ENCODE measurements around the gene ZNF358. TPM values are rescaled to one million over a fixed set of nuclear protein-coding genes. Genes with fewer than 3 reads are reported as not detected.

The ZNF358 gene
- total and polyA plus RNA-seq, 7 donors: 29.3 to 120 (median 64.5) TPM

DNA sequence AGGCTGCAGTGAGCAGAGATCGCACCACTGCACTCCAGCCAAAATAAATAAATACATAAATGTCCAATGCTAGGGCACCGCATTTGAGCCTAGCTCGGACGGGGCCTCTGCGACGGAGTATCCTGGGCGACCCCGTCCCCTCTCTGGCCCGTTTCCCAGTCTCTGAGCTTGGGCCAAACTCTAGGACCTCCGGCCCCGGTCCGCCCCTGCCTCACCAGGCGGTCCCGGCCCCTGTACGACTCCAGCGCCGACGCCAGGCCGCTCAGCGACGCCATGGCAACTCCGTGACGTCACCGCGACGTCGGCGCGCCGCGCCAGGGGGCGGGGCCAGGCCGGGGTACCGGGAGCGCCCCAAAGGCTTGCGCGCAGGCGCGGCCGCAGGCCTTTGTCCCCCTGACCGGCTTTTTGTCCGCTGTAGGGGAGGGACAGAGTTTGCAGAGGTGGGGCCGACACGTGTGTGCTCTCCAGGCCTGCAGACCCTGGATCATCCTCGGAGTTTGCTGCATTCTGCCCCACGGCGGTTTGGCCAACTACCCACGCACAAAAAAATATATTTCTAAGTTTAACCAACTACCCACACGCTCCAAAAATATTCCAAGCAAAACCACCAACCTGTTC is 27.1 kb upstream of the ZNF358 start, which contains the start of gene PEX11G:
Gene PEX11G, minus strand, starts transcription at position 300 of the 618 bp plus-strand sequence. Its CDS starts 25 bp downstream, at position 275.
- Histone ChIP-seq H3K36me3 (no peaks in the 10 kb centered on the region), H3K27me3 (no peaks in the 10 kb centered on the region), H3K27ac (peak within 1 kb of the TSS; percentile 82 to 88 (median 85)), H3K9me3 (no peaks in the 10 kb centered on the region), H3K4me3 (peak within 1 kb of the TSS; percentile 42 to 72 (median 63)), H3K4me1 (peaks cover 0 to 17% (median 10%) of the 10 kb centered on the region in 4 donors)
- TF ChIP-seq POLR2A (IDR thresholded peaks at IDR 0.05) (peak; percentile 37 to 59), POLR2AphosphoS5 (IDR thresholded peaks at IDR 0.05) (peak; percentile 87 to 90 (median 88)), EP300 (IDR thresholded peaks at IDR 0.05) (no peak)
- TF ChIP-seq, protein P1, sequence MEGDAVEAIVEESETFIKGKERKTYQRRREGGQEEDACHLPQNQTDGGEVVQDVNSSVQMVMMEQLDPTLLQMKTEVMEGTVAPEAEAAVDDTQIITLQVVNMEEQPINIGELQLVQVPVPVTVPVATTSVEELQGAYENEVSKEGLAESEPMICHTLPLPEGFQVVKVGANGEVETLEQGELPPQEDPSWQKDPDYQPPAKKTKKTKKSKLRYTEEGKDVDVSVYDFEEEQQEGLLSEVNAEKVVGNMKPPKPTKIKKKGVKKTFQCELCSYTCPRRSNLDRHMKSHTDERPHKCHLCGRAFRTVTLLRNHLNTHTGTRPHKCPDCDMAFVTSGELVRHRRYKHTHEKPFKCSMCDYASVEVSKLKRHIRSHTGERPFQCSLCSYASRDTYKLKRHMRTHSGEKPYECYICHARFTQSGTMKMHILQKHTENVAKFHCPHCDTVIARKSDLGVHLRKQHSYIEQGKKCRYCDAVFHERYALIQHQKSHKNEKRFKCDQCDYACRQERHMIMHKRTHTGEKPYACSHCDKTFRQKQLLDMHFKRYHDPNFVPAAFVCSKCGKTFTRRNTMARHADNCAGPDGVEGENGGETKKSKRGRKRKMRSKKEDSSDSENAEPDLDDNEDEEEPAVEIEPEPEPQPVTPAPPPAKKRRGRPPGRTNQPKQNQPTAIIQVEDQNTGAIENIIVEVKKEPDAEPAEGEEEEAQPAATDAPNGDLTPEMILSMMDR (IDR thresholded peaks at IDR 0.05): no peak
- intact Hi-C loops (cut with DNase I): loop anchor here (2.0 to 5.0 kb wide), 3 partner anchors 26 to 48 kb away; partner anchors contain the start of genes MCOLN1 and PNPLA6
- peak; percentile 95 for DNase-seq
- 0 to 1% methylated on average over 49 of the region's 49 CpGs for WGBS, 2 donors

DNA sequence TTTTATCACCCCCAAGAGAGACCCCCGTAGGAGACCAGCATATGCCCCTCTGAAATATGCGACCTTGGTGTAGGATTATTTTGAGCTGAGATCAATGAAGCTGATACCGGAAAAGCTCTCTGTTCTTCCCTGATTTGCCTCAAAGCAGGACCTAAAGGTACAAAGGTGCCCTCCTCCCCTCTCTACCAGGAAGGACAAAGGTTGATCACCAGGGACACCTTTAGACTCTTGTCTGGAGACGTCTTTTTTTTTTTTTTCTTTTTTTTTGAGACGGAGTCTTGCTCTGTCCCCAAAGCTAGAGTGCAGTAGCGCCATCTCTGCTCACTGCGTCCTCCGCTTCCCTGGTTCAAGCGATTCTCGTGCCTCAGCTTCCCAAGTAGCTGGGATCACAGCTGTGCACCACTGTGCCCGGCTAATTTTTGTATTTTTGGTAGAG is 26.3 kb upstream of the ZNF358 start:
- intact Hi-C loops (cut with DNase I): loop anchor here (2.0 to 5.0 kb wide), 3 partner anchors 25 to 48 kb away; partner anchors contain the start of genes MCOLN1 and PNPLA6
- H3K27me3 ChIP-seq: no peaks in the 10 kb centered on the region

DNA sequence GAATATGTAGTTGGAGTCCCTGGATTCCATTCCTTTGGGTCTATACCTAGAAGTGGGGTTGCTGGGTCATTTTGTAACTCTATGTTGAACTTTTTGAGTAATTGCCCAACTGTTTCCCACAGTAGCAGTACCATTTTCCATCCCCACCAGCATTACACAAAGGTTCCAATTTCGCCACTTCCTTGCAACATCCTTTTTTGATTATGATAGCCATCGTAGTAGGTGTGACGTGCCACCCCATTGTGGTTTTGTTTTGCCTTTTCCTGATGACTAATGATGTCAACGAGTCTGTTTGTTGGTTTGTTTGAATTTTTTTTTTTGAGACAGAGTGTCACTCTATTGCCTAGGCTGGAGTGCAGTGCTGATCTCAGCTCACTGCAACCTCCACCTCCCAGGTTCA is 23.8 kb upstream of the ZNF358 start:
- 56 to 67% methylated on average over 4 of the region's 4 CpGs for WGBS, 2 donors
- DNase-seq: no peak
- Histone ChIP-seq H3K9me3 (no peaks in the 10 kb centered on the region), H3K27ac (no peak overlapping the region), H3K27me3 (no peaks in the 10 kb centered on the region), H3K4me3 (no peak overlapping the region), H3K36me3 (no peaks in the 10 kb centered on the region), H3K4me1 (peaks cover 0 to 28% (median 16%) of the 10 kb centered on the region in 4 donors)
- peak in 1 of 4 donors; percentile 44 for TF ChIP-seq POLR2AphosphoS5 (IDR thresholded peaks at IDR 0.05)
- TF ChIP-seq EP300 (IDR thresholded peaks at IDR 0.05): no peak
- intact Hi-C loops (cut with DNase I): no loop called here

More for the DNA sequence above, 26.3 kb upstream of the ZNF358 start:
- no peak for DNase-seq
- Histone ChIP-seq H3K4me1 (peaks cover 0 to 25% (median 14%) of the 10 kb centered on the region in 4 donors), H3K9me3 (no peaks in the 10 kb centered on the region), H3K4me3 (peak overlapping the region in 3 of 4 donors; percentile 58 to 72 (median 68)), H3K36me3 (no peaks in the 10 kb centered on the region), H3K27ac (peak overlapping the region; percentile 82 to 88 (median 85))
- 14 to 74% methylated on average over 11 of the region's 11 CpGs for WGBS, 2 donors
- TF ChIP-seq POLR2AphosphoS5 (IDR thresholded peaks at IDR 0.05) (no peak), POLR2A (IDR thresholded peaks at IDR 0.05) (no peak), EP300 (IDR thresholded peaks at IDR 0.05) (no peak)
- TF ChIP-seq, protein P1 (IDR thresholded peaks at IDR 0.05): no peak

DNA sequence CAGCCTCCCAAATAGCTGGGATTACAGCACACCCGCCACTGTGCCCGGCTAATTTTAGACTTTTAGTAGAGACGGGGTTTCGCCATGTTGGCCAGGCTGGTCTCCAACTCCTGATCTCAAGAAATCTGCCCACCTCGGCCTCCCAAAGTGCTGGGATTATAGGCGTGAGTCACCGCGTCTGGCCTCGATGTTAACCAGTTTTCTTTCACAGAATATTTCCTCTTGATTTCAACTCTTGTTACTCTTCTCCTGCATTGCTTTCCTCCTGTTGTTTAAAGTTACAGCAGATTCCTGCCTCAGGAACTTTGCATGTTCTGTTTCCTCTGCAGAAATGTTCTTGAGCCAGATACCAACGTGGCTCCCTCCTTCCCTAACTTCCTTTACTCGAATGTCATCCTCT is 23.3 kb upstream of the ZNF358 start:
- no peak overlapping the region for H3K4me3 ChIP-seq
- intact Hi-C loops (cut with DNase I): no loop called here
- no peak overlapping the region for H3K27ac ChIP-seq
- H3K36me3 ChIP-seq: no peaks in the 10 kb centered on the region
- H3K4me1 ChIP-seq: peaks cover 0 to 28% (median 16%) of the 10 kb centered on the region in 4 donors
- TF ChIP-seq EP300 (IDR thresholded peaks at IDR 0.05) (no peak), POLR2AphosphoS5 (IDR thresholded peaks at IDR 0.05) (no peak), POLR2A (IDR thresholded peaks at IDR 0.05) (no peak)
- TF ChIP-seq, protein P1 (IDR thresholded peaks at IDR 0.05): no peak
- no peak for DNase-seq
- 75 to 77% methylated on average over 11 of the region's 11 CpGs for WGBS, 2 donors
- H3K27me3 ChIP-seq: no peaks in the 10 kb centered on the region
- H3K9me3 ChIP-seq: no peaks in the 10 kb centered on the region

DNA sequence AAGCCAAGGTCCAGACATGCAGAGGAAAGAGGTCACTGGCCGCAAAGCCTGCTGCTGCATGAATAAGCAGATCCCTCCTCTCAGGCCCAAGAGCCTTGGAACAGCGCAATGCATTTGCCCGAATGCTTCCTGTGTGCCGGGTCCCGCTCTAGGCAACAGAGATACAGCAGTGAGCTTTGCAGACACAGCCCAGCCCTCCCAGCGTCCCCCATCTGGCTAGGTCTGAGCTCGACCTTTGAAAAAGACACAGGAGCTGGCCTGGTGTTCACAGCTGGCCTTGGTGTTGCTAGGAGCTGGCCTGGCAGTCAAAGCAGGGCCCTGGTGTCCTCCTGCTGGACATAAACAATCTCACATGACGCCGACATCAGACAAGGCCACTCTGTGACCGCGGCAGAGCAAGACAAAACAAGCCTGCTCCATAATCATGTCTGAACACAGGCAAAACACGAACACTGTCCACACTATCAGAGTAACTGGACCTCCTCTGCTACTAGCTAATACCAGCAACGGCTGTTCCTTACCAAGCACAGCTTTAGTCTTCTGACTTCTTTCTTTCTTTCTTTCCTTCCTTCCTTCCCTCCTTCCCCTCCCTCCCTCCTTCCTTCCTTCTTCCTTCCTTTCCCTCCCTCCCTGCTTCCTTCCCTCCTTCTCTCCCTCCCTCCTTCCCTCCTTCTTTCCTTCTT is 21.3 kb upstream of the ZNF358 start:
- no peak overlapping the region for H3K4me3 ChIP-seq
- H3K27me3 ChIP-seq: peaks cover 0 to 2% (median 0%) of the 10 kb centered on the region in 3 donors
- WGBS, 2 donors: 67 to 77% methylated on average over 13 of the region's 13 CpGs
- peaks cover 0 to 16% (median 6%) of the 10 kb centered on the region in 4 donors for H3K4me1 ChIP-seq
- no peak for TF ChIP-seq EP300 (IDR thresholded peaks at IDR 0.05)
- TF ChIP-seq, protein P1 (IDR thresholded peaks at IDR 0.05): peak in 1 of 4 experiments; percentile 16
- TF ChIP-seq POLR2AphosphoS5 (IDR thresholded peaks at IDR 0.05): peak in 3 of 4 donors; percentile 19 to 33 (median 27)
- peak; percentile 85 for DNase-seq
- peak overlapping the region; percentile 50 to 74 (median 65) for H3K27ac ChIP-seq
- no peaks in the 10 kb centered on the region for H3K9me3 ChIP-seq
- intact Hi-C loops (cut with DNase I): no loop called here
- no peaks in the 10 kb centered on the region for H3K36me3 ChIP-seq

Data from sigmoid colon (tissue), 7 donors.